ENCODE results near the gene TM4SF1. TPM values are rescaled to one million over a fixed set of nuclear protein-coding genes. Genes with fewer than 3 reads are reported as not detected.

Gene TM4SF1, protein sequence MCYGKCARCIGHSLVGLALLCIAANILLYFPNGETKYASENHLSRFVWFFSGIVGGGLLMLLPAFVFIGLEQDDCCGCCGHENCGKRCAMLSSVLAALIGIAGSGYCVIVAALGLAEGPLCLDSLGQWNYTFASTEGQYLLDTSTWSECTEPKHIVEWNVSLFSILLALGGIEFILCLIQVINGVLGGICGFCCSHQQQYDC
- 100 to 1,000 TPM; 595 to 605 TPM for total RNA-seq

DNA sequence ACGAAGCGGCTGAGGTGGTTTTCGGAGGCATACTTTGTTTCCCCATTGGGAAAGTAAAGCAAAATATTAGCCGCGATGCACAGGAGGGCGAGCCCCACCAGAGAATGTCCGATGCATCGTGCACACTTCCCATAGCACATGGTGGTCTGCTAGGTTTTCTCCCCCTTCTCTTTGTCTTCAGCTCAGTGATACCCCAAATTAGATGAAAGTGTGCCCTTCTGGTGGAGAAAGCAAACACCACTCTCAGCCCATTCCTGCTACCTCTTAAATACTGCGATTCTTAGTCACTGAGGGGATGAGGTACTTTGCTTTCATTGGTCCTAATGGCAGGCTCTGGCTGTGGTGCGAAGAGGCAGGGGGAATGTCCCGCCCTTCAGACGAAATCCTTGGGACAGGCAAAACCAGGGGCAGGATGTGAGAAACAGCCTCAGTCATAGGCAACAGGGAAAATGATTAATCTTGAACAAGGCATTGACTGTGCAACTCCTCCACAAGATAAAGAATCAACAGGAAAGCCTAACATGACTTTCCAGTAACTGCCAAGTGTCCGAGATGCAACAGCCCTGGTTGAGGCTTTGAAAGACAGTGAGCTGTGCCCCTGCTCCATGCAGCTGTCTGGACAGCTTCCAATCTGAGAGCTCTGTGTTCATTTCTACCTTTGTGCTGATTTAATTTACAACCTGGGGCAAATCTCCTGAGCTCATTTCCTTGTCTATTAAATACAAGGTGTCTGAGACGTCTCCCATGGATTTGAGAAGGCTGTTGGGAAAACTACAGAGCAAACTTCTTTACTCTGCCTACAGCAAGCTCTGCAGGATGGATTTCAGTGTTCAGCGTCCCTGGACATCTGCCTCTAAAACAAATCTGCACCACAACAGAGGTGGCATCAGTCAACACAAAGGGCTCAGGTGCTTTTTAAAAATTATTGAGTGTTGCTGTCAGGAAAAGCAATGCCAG is at the start of gene TM4SF1:
Gene TM4SF1, minus strand, starts transcription at position 242 of the 957 bp plus-strand sequence. Its CDS starts 102 bp downstream, at position 140.

DNA sequence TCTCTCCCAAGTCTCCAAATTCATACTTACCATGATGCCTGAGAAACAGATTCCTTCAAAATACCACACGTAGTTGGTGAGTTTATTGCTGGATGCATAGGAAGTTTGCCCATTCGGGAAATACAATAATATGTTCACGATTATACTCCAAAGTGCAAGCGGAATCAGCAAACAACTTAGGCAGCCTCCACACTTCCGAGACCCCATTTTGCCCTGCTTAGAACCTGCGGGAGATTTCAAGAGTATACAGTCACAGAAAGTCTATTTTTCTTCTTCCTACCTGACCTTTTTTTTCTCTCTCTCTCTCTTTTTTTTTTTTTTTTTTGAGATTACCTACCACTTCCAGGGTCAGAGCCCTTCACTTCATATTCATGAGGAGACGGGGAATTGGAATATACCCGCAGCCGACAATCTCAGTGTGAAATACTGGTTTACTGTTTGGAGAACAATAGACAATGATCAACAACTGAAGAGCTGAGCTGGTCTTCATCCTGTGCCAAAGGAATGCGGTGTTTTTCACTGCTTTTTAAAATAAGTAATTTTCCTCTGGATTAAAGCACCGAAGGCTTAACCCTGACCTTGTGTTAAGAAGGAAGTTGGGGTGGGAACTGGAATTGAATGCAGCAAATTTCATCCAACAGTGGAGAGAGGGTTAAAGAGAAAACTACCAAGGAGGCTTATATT is 44.1 kb downstream of the TM4SF1 start, which contains the start of gene TM4SF18:
Gene TM4SF18, minus strand, starts transcription at position 461 of the 684 bp plus-strand sequence. Its CDS starts 254 bp downstream, at position 207.

Other genes with a start within 250 kb of the TM4SF1 start
- gene HPS3, start 248.0 kb downstream of the TM4SF1 start, total RNA-seq: 10 to 100 TPM; 59.2 to 62.6 TPM
- not detected for gene CP, start 155.8 kb downstream of the TM4SF1 start, total RNA-seq
- gene TM4SF18, start 44.0 kb downstream of the TM4SF1 start, total RNA-seq: 1 to 10 TPM; 1.7 to 5.5 TPM
- not detected for gene TM4SF4, start 97.0 kb upstream of the TM4SF1 start, total RNA-seq

Data from melanocyte of skin (primary cell).